GM12878 (cell line): Measurements from ENCODE around the gene IDS. TPM values are rescaled to one million over a fixed set of nuclear protein-coding genes. Genes with fewer than 3 reads are reported as not detected.
A peak's percentile ranks its signal among the peaks of the same experiment; 100 is the strongest.

Source experiments
- ATAC-seq: fragments of 200-7000 bp; cut with Tn5 transposase; 3 replicates; pipeline ENCODE4 v1.9.1; 2020; ENCODE audit warnings: mild to moderate bottlenecking, moderate library complexity
- BruUV-seq: library from RNA; stranded (reverse); fragments of 400-500 nt; replicated peaks from 2 replicates; lab custom pipeline; 2021; lab: Mats Ljungman, UMichigan
- CTCF ChIA-PET: fragments of 300-600 bp; sonication (Branson Sonifier 250); formaldehyde crosslinking; extraction: SDS; loops from one replicate; lab custom pipeline; 2021; ENCODE audit warnings: inconsistent platforms; lab: Yijun Ruan, JAX
- POLR2A ChIA-PET: fragments of 350-600 bp; formaldehyde crosslinking; extraction: SDS; loops from one replicate; lab custom pipeline; 2021; ENCODE audit warnings: inconsistent platforms; lab: Charles Lee
- RAD21 ChIA-PET: fragments of 300-600 bp; sonication (Branson Sonifier 250); formaldehyde crosslinking; loops from one replicate; lab custom pipeline; 2023; ENCODE audit warnings: antibody characterized with exemption; ENCODE audit not compliant: unreplicated experiment; lab: Charles Lee
- SMC1A ChIA-PET: fragments of 300-600 bp; sonication (Branson Sonifier 250); formaldehyde crosslinking; loops from one replicate; lab custom pipeline; 2023; ENCODE audit not compliant: unreplicated experiment, uncharacterized antibody; lab: Charles Lee
- DNase-seq: peaks from one replicate; pipeline ENCODE4 v3.0.0-alpha.2; 2011; ENCODE audit warnings: low read depth, low spot score
- FAIRE-seq: peaks from 3 replicates; lab custom pipeline; 2011; peaks lifted over from hg19 to GRCh38; lab: Jason Lieb, UNC
- H2AFZ ChIP-seq: 2 replicates; pipeline ENCODE4 v1.6.0; 2011; ENCODE audit warnings: low read depth, low read length, control low read depth; ENCODE audit not compliant: control insufficient read depth
- H3K27ac ChIP-seq: 2 replicates; pipeline ENCODE4 v1.5.1; 2011; ENCODE audit warnings: control low read depth; ENCODE audit not compliant: control insufficient read depth, insufficient read depth
- H3K27me3 ChIP-seq, 2 experiments: replicated peaks in 1 of 2; 2 replicates each; pipeline versions ENCODE4 v1.6.0 to v1.6.1; 2011; ENCODE audit warnings: low read length in 1 of 2; ENCODE audit not compliant: control insufficient read depth in 2 of 2, insufficient read depth in 2 of 2
- H3K36me3 ChIP-seq, 2 experiments: 2 replicates each; pipeline ENCODE4 v1.5.1; 2011; ENCODE audit warnings: low read length in 1 of 2; ENCODE audit not compliant: control insufficient read depth in 2 of 2, insufficient read depth in 2 of 2
- H3K4me1 ChIP-seq: 2 replicates; pipeline ENCODE4 v1.6.1; 2011; ENCODE audit warnings: mild to moderate bottlenecking, low read length, moderate library complexity, mixed read lengths; ENCODE audit not compliant: control insufficient read depth, insufficient read depth
- H3K4me2 ChIP-seq: 2 replicates; pipeline ENCODE4 v1.6.0; 2011; ENCODE audit warnings: control low read depth; ENCODE audit not compliant: control insufficient read depth, insufficient read depth
- H3K4me3 ChIP-seq: fragments of 200-600 bp; sonication (generic); 2 replicates; pipeline ENCODE4 v1.5.1; 2016
- H3K79me2 ChIP-seq: 2 replicates; pipeline ENCODE4 v1.6.0; 2011; ENCODE audit warnings: low read length; ENCODE audit not compliant: control insufficient read depth, insufficient read depth
- H3K9ac ChIP-seq: 2 replicates; pipeline ENCODE4 v1.8.0; 2011; ENCODE audit warnings: low read length, control low read depth, mixed read lengths; ENCODE audit not compliant: control insufficient read depth, insufficient read depth
- H3K9me3 ChIP-seq: replicated peaks from 3 replicates; pipeline ENCODE4 v1.5.1; 2011; ENCODE audit warnings: mild to moderate bottlenecking, low read length; ENCODE audit not compliant: control insufficient read depth, insufficient read depth
- H4K20me1 ChIP-seq: 2 replicates; pipeline ENCODE4 v1.6.0; 2011; ENCODE audit not compliant: control insufficient read depth, insufficient read depth
- CBFB ChIP-seq: IDR thresholded peaks from 2 replicates; pipeline ENCODE4 v1.6.1; 2016; ENCODE audit warnings: antibody characterized with exemption, low read depth
- CHD1 ChIP-seq: IDR thresholded peaks from 2 replicates; pipeline ENCODE4 v1.6.1; 2012; ENCODE audit warnings: low read depth, low read length, improper control_type of control experiment
- CHD4 ChIP-seq: fragments of 200-600 bp; sonication (generic); IDR thresholded peaks from 2 replicates; pipeline ENCODE4 v1.6.1; 2016; ENCODE audit warnings: mild to moderate bottlenecking
- HDAC2 ChIP-seq: fragments of 200-600 bp; sonication (generic); IDR thresholded peaks from 2 replicates; pipeline ENCODE4 v1.6.1; 2017
- MLLT1 ChIP-seq: fragments of 450-650 bp; IDR thresholded peaks from 2 replicates; pipeline ENCODE4 v1.6.1; 2016; ENCODE audit warnings: mild to moderate bottlenecking
- MXI1 ChIP-seq: fragments of 150-350 bp; IDR thresholded peaks from 2 replicates; pipeline ENCODE4 v1.6.1; 2011; ENCODE audit warnings: low read depth, mild to moderate bottlenecking, inconsistent platforms, low read length, improper control_type of control experiment
- RELB ChIP-seq: fragments of 450-650 bp; IDR thresholded peaks from 2 replicates; pipeline ENCODE4 v1.6.1; 2017; ENCODE audit warnings: low read depth, mild to moderate bottlenecking, moderate library complexity
- SMC3 ChIP-seq: IDR thresholded peaks from 2 replicates; pipeline ENCODE4 v1.6.1; 2011; ENCODE audit warnings: low read length, improper control_type of control experiment, borderline replicate concordance
- SPI1 ChIP-seq: IDR thresholded peaks from 2 replicates; pipeline ENCODE4 v1.6.1; 2011; ENCODE audit warnings: low read depth, mild to moderate bottlenecking, low read length, moderate library complexity, borderline replicate concordance; ENCODE audit not compliant: insufficient read depth
- STAT1 ChIP-seq: fragments of 450-650 bp; conservative IDR thresholded peaks from 2 replicates; pipeline ENCODE4 v1.6.1; 2014; ENCODE audit warnings: antibody characterized with exemption, mild to moderate bottlenecking
- SUZ12 ChIP-seq: fragments of 200-600 bp; sonication (generic); IDR thresholded peaks from one replicate; pipeline ENCODE4 v1.6.1; 2018; ENCODE audit warnings: antibody characterized with exemption, mild to moderate bottlenecking; ENCODE audit not compliant: unreplicated experiment
- ZZZ3 ChIP-seq: IDR thresholded peaks from 2 replicates; pipeline ENCODE4 v1.6.1; 2011; ENCODE audit warnings: low read depth; ENCODE audit not compliant: control insufficient read depth, insufficient read length
- WGBS: methylation state at CpG from one replicate; pipeline ENCODE4 v1.1.6; 2016; ENCODE audit warnings: low lambda C conversion rate; ENCODE audit not compliant: insufficient replicate concordance, insufficient coverage; ENCODE audit errors: missing lambda C conversion rate; 5-methylcytosine and 5-hydroxymethylcytosine counted together
- in situ Hi-C: fragments of 300-500 bp; cut with MboI; formaldehyde crosslinking; loops from 9 replicates; pipeline ENCODE4 v1.14.3; 2018; ENCODE audit warnings: mixed read lengths
- intact Hi-C: fragments of 100-400 bp; cut with micrococcal nuclease; formaldehyde crosslinking; loops from one replicate; pipeline ENCODE4 v1.14.2; 2022; ENCODE audit not compliant: unreplicated experiment
- polyA plus RNA-seq, 11 experiments: library from polyadenylated mRNA; depleted of rRNA in 4 of 11; unstranded in 6 of 11; stranded (reverse) in 5 of 11; fragments of >200 nt; fragmentation: Nextera tagmentation in 4 of 11; fragmentation: Illumina TruSeq in 1 of 11; extraction: Ambion mirVana in 4 of 11; extraction: Trizol in 1 of 11; gene quantifications; 1 replicate in 1 of 11; 2 replicates in 10 of 11; pipeline versions ENCODE4 v1.2.1 to v1.2.3, GENCODE V29; 2011 to 2016; ENCODE audit warnings: inconsistent platforms in 2 of 11, missing spikeins in 2 of 11, low read depth in 1 of 11
- total RNA-seq, 4 experiments: library from RNA; depleted of rRNA in 3 of 4; stranded (reverse); fragments of >200 nt in 3 of 4; fragmentation: Illumina TruSeq in 1 of 4; extraction: Trizol in 1 of 4; gene quantifications; 2 replicates each; pipeline versions ENCODE4 v1.2.1 to v1.2.3, GENCODE V29; 2013 to 2021

The IDS gene
- total and polyA plus RNA-seq, 10 of the 15 experiments (the other 5 are each of a cell fraction or from before 2014, with no cell fraction given), result 6.1 to 79.1 (median 51.7) TPM

DNA sequence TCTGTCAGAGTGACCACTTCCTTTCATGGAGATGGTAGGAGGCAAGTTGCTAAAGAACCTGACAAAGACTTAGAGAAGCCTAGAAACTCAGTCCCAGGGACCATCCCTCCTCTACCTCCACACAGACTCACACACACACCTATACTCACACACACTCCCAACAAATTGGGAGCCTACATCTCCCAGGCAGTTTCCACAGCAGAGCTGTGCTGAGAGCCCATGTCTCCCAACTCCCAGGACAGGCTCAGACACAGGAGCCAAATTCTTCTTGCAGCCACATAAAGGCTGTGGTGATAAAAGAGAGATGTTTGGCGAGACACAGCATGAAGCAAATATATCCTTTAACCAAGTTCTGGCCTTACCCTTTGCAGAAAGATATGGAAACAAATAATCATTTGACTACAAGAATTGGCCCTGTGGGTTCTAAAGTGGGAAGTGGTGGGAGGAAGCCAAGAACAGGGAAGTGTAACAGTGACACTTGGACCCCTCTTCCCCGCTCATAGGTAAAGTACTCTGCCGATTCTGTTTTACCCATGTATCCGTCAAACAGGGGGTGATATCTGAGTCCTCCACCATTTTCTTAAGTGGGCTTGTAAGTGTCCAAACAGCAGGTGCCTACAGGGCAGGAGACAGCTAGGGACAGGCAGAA is 11.0 kb upstream of the IDS start:
- in situ Hi-C loops, result loop anchor here (25.0 kb wide), 1 partner anchor 1171 kb away; the partner anchor contains the start of gene MTMR1
- H3K27ac ChIP-seq, result no peak overlapping the region
- POLR2A ChIA-PET, result no interaction called here

DNA sequence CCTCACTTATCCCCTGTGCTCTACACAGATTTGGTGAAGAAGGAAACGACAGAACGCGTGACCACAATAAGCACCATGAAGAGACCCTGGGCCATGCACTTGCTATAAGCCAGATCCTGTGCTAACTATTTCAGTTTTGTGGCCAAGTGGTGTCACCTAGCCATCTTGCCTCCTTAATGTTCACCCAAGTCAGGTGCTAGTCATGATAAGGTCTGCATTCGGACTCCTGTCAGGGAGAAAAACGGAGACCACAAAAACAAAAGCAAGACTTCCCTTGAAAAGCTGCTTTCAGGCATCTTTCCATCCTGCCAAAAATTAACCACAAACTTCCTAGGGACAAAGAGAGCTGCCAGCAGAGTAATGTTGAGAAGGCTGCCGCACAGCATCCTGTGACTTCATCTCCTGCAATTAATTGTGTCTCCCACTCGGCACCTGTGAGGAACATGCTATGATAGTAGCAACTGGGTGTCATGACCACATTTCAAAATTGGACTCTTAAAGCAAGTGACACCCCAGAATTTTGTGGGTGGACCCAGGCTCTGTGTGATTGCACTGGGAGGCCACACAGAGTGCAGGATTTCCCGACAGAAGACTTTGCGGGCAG is 8.8 kb upstream of the IDS start:
- Histone ChIP-seq H3K4me1 (peaks cover 7% of the 10 kb centered on the region), H2AFZ (no peak overlapping the region), H3K9ac (no peak overlapping the region), H3K27me3 (no peaks in the 10 kb centered on the region; a peak in 1 of 4 replicates), H3K79me2 (no peaks in the 10 kb centered on the region), H3K36me3 (no peaks in the 10 kb centered on the region), H3K4me2 (no peak overlapping the region), H3K4me3 (no peak overlapping the region), H3K27ac (no peak overlapping the region), H4K20me1 (no peaks in the 10 kb centered on the region), H3K9me3 (no peaks in the 10 kb centered on the region; the same call in 2 of the 3 replicates)
- ChIA-PET CTCF (interaction anchor here (3.0 to 6.9 kb wide), 2 partner anchors 12 to 26 kb away, joined by 29 to 88 read pairs; partner anchors contain the start of gene EOLA1), RAD21 (interaction anchor here (0.7 to 2.7 kb wide), 2 partner anchors 8 to 26 kb away, joined by 3 to 27 read pairs; partner anchors contain the start of gene EOLA1), SMC1A (interaction anchor here (1.1 to 2.4 kb wide), 2 partner anchors 8 to 402 kb away, joined by 3 to 20 read pairs; no protein-coding TSS in a partner anchor), POLR2A (interaction anchor here (2.3 kb wide), 1 partner anchor 26 kb away, joined by 12 read pairs; no protein-coding TSS in a partner anchor)
- BruUV-seq, result no TSS peak
- in situ Hi-C loops, result loop anchor here (25.0 kb wide), 1 partner anchor 1173 kb away; the partner anchor contains the start of gene MTMR1
- ATAC-seq (no peak), FAIRE-seq (no peak), DNase-seq (no peak)
- 70% methylated on average over 9 of the region's 9 CpGs for WGBS
- intact Hi-C loops, result loop anchor here (10.0 kb wide), 1 partner anchor 111 kb away; no protein-coding TSS in a partner anchor
- TF ChIP-seq MXI1 (no peak), CHD4 (no peak), HDAC2 (no peak), CHD1 (no peak), RELB (no peak), MLLT1 (no peak), SMC3 (no peak), CBFB (no peak), STAT1 (no peak), SUZ12 (no peak)

More for the DNA sequence above, 11.0 kb upstream of the IDS start:
- ChIA-PET RAD21 (no interaction called here), CTCF (interaction anchor here (6.9 kb wide), 1 partner anchor 10 kb away, joined by 88 read pairs; no protein-coding TSS in a partner anchor), SMC1A (no interaction called here)
- no peak overlapping the region for H3K4me3 ChIP-seq
- H3K79me2 ChIP-seq, result no peaks in the 10 kb centered on the region
- no peaks in the 10 kb centered on the region for H3K27me3 ChIP-seq
- no TSS peak for BruUV-seq
- TF ChIP-seq SPI1, result peak; percentile 2; the same call in 1 of the 2 replicates
- TF ChIP-seq ZZZ3, result no peak
- intact Hi-C loops, result loop anchor here (10.0 kb wide), 1 partner anchor 109 kb away; no protein-coding TSS in a partner anchor
- 51% methylated on average over 3 of the region's 4 CpGs for WGBS
- H3K36me3 ChIP-seq, result no peaks in the 10 kb centered on the region
- no peaks in the 10 kb centered on the region; the same call in 2 of the 3 replicates for H3K9me3 ChIP-seq
- FAIRE-seq (no peak), ATAC-seq (no peak), DNase-seq (no peak)
- no peak overlapping the region for H3K9ac ChIP-seq
- no peak overlapping the region for H3K4me2 ChIP-seq
- H3K4me1 ChIP-seq, result peaks cover 7% of the 10 kb centered on the region
- H2AFZ ChIP-seq, result no peak overlapping the region
- no peaks in the 10 kb centered on the region for H4K20me1 ChIP-seq
